HEK293 (cell line): ENCODE measurements around the gene PRMT5.

Experiments used
- FEZF1 ChIP-seq: fragments of 450-650 bp; formaldehyde crosslinking; IDR thresholded peaks from 2 replicates; pipeline ENCODE4 v1.5.1; 2016; ENCODE audit warnings: missing biosample characterization, missing genetic modification characterization
- GLI4 ChIP-seq: fragments of 450-650 bp; formaldehyde crosslinking; IDR thresholded peaks from 2 replicates; pipeline ENCODE4 v1.5.1; 2016; ENCODE audit warnings: missing biosample characterization, missing genetic modification characterization
- IKZF3 ChIP-seq: fragments of 450-650 bp; IDR thresholded peaks from 2 replicates; pipeline ENCODE4 v1.5.0; 2018; ENCODE audit warnings: missing biosample characterization, mild to moderate bottlenecking, missing genetic modification characterization, moderate library complexity
- KLF1 ChIP-seq: fragments of 450-650 bp; formaldehyde crosslinking; IDR thresholded peaks from 2 replicates; pipeline ENCODE4 v1.5.1; 2016; ENCODE audit warnings: missing biosample characterization, missing genetic modification characterization
- KLF16 ChIP-seq: fragments of 450-650 bp; formaldehyde crosslinking; IDR thresholded peaks from 2 replicates; pipeline ENCODE4 v1.5.1; 2017; ENCODE audit warnings: missing biosample characterization, missing genetic modification characterization
- KLF7 ChIP-seq: fragments of 450-650 bp; formaldehyde crosslinking; IDR thresholded peaks from 2 replicates; pipeline ENCODE4 v1.5.1; 2016; ENCODE audit warnings: missing biosample characterization, missing genetic modification characterization, borderline replicate concordance
- MEIS1 ChIP-seq: sonication (generic); formaldehyde crosslinking; IDR thresholded peaks from 2 replicates; pipeline ENCODE4 v1.8.1; 2022; ENCODE audit warnings: missing genetic modification reagents, mild to moderate bottlenecking, borderline replicate concordance
- MZF1 ChIP-seq: fragments of 450-650 bp; formaldehyde crosslinking; IDR thresholded peaks from 2 replicates; pipeline ENCODE4 v1.5.1; 2017; ENCODE audit warnings: missing biosample characterization, missing genetic modification characterization, borderline replicate concordance
- SETDB1 ChIP-seq: IDR thresholded peaks from one replicate; pipeline ENCODE4 v1.6.1; 2017; ENCODE audit warnings: mild to moderate bottlenecking, low read length, moderate library complexity, mixed read lengths; ENCODE audit not compliant: insufficient read length
- YY1 ChIP-seq: fragments of 450-650 bp; formaldehyde crosslinking; IDR thresholded peaks from 2 replicates; pipeline ENCODE4 v1.5.1; 2018; ENCODE audit warnings: missing biosample characterization, missing genetic modification characterization
- ZBTB1 ChIP-seq: fragments of 450-650 bp; formaldehyde crosslinking; IDR thresholded peaks from 2 replicates; pipeline ENCODE4 v1.5.1; 2016; ENCODE audit warnings: missing biosample characterization, missing genetic modification characterization
- ZBTB8A ChIP-seq: fragments of 450-650 bp; formaldehyde crosslinking; IDR thresholded peaks from 2 replicates; pipeline ENCODE4 v1.5.1; 2016; ENCODE audit warnings: missing biosample characterization, missing genetic modification characterization
- ZEB2 ChIP-seq: fragments of 450-650 bp; formaldehyde crosslinking; IDR thresholded peaks from 2 replicates; pipeline ENCODE4 v1.5.1; 2016; ENCODE audit warnings: missing biosample characterization, missing genetic modification characterization
- ZFP69B ChIP-seq: fragments of 450-650 bp; formaldehyde crosslinking; IDR thresholded peaks from 2 replicates; pipeline ENCODE4 v1.5.1; 2016; ENCODE audit warnings: missing biosample characterization, missing genetic modification characterization
- ZNF138 ChIP-seq: fragments of 450-650 bp; formaldehyde crosslinking; IDR thresholded peaks from 2 replicates; pipeline ENCODE4 v1.5.1; 2016; ENCODE audit warnings: missing biosample characterization, missing genetic modification characterization, borderline replicate concordance
- ZNF23 ChIP-seq: fragments of 450-650 bp; formaldehyde crosslinking; IDR thresholded peaks from 2 replicates; pipeline ENCODE4 v1.5.1; 2016; ENCODE audit warnings: missing biosample characterization, missing genetic modification characterization, borderline replicate concordance
- ZNF239 ChIP-seq: fragments of 450-650 bp; formaldehyde crosslinking; IDR thresholded peaks from 2 replicates; pipeline ENCODE4 v1.5.1; 2016; ENCODE audit warnings: missing biosample characterization, missing genetic modification characterization
- ZNF335 ChIP-seq: fragments of 450-650 bp; formaldehyde crosslinking; conservative IDR thresholded peaks from 2 replicates; pipeline ENCODE4 v1.5.1; 2016; ENCODE audit warnings: missing biosample characterization, missing genetic modification characterization
- ZNF404 ChIP-seq: fragments of 450-650 bp; formaldehyde crosslinking; IDR thresholded peaks from 2 replicates; pipeline ENCODE4 v1.5.1; 2017; ENCODE audit warnings: missing biosample characterization, missing genetic modification characterization
- ZNF423 ChIP-seq: fragments of 450-650 bp; formaldehyde crosslinking; IDR thresholded peaks from 2 replicates; pipeline ENCODE4 v1.5.1; 2016; ENCODE audit warnings: missing biosample characterization, missing genetic modification characterization
- ZNF48 ChIP-seq: fragments of 450-650 bp; formaldehyde crosslinking; IDR thresholded peaks from 2 replicates; pipeline ENCODE4 v1.5.1; 2016; ENCODE audit warnings: missing biosample characterization, missing genetic modification characterization
- ZNF555 ChIP-seq: fragments of 450-650 bp; formaldehyde crosslinking; conservative IDR thresholded peaks from 2 replicates; pipeline ENCODE4 v1.5.1; 2017; ENCODE audit warnings: missing biosample characterization, mild to moderate bottlenecking, missing genetic modification characterization, inconsistent platforms
- ZNF658 ChIP-seq: fragments of 450-650 bp; formaldehyde crosslinking; IDR thresholded peaks from 2 replicates; pipeline ENCODE4; 2016; ENCODE audit warnings: missing biosample characterization, missing genetic modification characterization
- ZNF76 ChIP-seq: fragments of 450-650 bp; formaldehyde crosslinking; IDR thresholded peaks from 2 replicates; pipeline ENCODE4; 2016; ENCODE audit warnings: low read depth, missing biosample characterization, missing genetic modification characterization, borderline replicate concordance
- ZNF792 ChIP-seq: fragments of 450-650 bp; formaldehyde crosslinking; IDR thresholded peaks from 2 replicates; pipeline ENCODE4 v1.5.1; 2016; ENCODE audit warnings: missing biosample characterization, missing genetic modification characterization
- TF ChIP-seq, protein P1 (sequence below): sonication (generic); formaldehyde crosslinking; IDR thresholded peaks from 2 replicates; pipeline ENCODE4 v1.8.1; 2022; ENCODE audit warnings: mild to moderate bottlenecking, moderate library complexity, missing genetic modification reagents
- TF ChIP-seq, protein P2 (sequence below): fragments of 450-650 bp; formaldehyde crosslinking; IDR thresholded peaks from 2 replicates; pipeline ENCODE4 v1.5.1; 2016; ENCODE audit warnings: missing biosample characterization, missing genetic modification characterization
- TF ChIP-seq, protein P3 (sequence below): fragments of 450-650 bp; IDR thresholded peaks from 2 replicates; pipeline ENCODE4 v1.5.1; 2018; ENCODE audit warnings: missing biosample characterization, missing genetic modification characterization
- TF ChIP-seq, protein P4 (sequence below): fragments of 450-650 bp; formaldehyde crosslinking; IDR thresholded peaks from 2 replicates; pipeline ENCODE4 v1.5.1; 2016; ENCODE audit warnings: missing biosample characterization, missing genetic modification characterization
- TF ChIP-seq, protein P5 (sequence below): fragments of 450-650 bp; formaldehyde crosslinking; IDR thresholded peaks from 2 replicates; pipeline ENCODE4 v1.5.0; 2017; ENCODE audit warnings: missing biosample characterization, missing genetic modification characterization, borderline replicate concordance
- TF ChIP-seq, protein P6 (sequence below): fragments of 450-650 bp; formaldehyde crosslinking; IDR thresholded peaks from 2 replicates; pipeline ENCODE4 v1.5.1; 2016; ENCODE audit warnings: missing biosample characterization, missing genetic modification characterization

Gene PRMT5

DNA sequence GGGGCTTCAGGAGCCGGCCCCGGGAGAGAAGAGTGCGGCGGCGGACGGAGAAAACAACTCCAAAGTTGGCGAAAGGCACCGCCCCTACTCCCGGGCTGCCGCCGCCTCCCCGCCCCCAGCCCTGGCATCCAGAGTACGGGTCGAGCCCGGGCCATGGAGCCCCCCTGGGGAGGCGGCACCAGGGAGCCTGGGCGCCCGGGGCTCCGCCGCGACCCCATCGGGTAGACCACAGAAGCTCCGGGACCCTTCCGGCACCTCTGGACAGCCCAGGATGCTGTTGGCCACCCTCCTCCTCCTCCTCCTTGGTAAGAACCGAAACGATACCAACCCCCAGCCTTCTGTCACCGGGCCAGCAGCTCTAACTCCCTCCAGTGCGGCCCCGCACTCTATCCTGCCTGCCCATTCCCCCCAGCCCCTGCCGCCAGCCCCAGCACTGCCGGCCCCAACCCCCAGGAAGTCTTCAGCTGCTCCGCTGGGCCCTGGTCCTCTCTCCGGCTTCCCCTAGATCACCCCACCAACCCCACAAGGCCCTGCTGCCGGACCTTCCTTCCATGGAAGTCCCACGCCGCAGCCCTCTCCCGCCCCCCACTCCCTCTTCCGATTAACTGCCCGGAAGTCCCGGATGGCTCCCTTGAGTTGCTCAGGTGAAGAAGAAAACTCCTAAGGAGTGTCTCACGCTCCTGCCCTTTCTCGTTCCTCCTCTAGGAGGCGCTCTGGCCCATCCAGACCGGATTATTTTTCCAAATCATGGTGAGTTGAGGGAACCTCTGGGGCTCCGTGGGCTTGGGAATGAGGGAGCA is 56.9 kb downstream of the PRMT5 start (continued):
- 0 out of 2 replicates have a peak, but pooled peaks have one; percentile 4 for TF ChIP-seq KLF7 (tag by site-specific recombination)
- TF ChIP-seq, protein P1, sequence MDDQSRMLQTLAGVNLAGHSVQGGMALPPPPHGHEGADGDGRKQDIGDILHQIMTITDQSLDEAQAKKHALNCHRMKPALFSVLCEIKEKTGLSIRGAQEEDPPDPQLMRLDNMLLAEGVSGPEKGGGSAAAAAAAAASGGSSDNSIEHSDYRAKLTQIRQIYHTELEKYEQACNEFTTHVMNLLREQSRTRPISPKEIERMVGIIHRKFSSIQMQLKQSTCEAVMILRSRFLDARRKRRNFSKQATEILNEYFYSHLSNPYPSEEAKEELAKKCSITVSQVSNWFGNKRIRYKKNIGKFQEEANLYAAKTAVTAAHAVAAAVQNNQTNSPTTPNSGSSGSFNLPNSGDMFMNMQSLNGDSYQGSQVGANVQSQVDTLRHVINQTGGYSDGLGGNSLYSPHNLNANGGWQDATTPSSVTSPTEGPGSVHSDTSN (CRISPR knock-in tag) = 0 out of 2 replicates have a peak, but pooled peaks have one; percentile 38
- no peak for TF ChIP-seq ZNF658
- TF ChIP-seq, protein P2, sequence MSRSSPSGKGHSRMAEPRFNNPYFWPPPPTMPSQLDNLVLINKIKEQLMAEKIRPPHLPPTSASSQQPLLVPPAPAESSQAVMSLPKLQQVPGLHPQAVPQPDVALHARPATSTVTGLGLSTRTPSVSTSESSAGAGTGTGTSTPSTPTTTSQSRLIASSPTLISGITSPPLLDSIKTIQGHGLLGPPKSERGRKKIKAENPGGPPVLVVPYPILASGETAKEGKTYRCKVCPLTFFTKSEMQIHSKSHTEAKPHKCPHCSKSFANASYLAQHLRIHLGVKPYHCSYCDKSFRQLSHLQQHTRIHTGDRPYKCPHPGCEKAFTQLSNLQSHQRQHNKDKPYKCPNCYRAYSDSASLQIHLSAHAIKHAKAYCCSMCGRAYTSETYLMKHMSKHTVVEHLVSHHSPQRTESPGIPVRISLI (tag by site-specific recombination) = no peak
- TF ChIP-seq, protein P3, sequence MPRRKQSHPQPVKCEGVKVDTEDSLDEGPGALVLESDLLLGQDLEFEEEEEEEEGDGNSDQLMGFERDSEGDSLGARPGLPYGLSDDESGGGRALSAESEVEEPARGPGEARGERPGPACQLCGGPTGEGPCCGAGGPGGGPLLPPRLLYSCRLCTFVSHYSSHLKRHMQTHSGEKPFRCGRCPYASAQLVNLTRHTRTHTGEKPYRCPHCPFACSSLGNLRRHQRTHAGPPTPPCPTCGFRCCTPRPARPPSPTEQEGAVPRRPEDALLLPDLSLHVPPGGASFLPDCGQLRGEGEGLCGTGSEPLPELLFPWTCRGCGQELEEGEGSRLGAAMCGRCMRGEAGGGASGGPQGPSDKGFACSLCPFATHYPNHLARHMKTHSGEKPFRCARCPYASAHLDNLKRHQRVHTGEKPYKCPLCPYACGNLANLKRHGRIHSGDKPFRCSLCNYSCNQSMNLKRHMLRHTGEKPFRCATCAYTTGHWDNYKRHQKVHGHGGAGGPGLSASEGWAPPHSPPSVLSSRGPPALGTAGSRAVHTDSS = peak; percentile 69
- no peak for TF ChIP-seq ZNF239 (tag by site-specific recombination)
- TF ChIP-seq SETDB1 = no peak
- 0 out of 2 replicates have a peak, but pooled peaks have one; percentile 11 for TF ChIP-seq KLF16
- no peak for TF ChIP-seq KLF1 (tag by site-specific recombination)
- TF ChIP-seq, protein P4, sequence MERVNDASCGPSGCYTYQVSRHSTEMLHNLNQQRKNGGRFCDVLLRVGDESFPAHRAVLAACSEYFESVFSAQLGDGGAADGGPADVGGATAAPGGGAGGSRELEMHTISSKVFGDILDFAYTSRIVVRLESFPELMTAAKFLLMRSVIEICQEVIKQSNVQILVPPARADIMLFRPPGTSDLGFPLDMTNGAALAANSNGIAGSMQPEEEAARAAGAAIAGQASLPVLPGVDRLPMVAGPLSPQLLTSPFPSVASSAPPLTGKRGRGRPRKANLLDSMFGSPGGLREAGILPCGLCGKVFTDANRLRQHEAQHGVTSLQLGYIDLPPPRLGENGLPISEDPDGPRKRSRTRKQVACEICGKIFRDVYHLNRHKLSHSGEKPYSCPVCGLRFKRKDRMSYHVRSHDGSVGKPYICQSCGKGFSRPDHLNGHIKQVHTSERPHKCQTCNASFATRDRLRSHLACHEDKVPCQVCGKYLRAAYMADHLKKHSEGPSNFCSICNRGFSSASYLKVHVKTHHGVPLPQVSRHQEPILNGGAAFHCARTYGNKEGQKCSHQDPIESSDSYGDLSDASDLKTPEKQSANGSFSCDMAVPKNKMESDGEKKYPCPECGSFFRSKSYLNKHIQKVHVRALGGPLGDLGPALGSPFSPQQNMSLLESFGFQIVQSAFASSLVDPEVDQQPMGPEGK (tag by site-specific recombination) = peak; percentile 74
- no peak for TF ChIP-seq MEIS1 (CRISPR knock-in tag)
- TF ChIP-seq IKZF3 = peak; percentile 98
- no peak for TF ChIP-seq ZBTB8A (tag by site-specific recombination)
- TF ChIP-seq ZNF792 = no peak
- TF ChIP-seq, protein P5, sequence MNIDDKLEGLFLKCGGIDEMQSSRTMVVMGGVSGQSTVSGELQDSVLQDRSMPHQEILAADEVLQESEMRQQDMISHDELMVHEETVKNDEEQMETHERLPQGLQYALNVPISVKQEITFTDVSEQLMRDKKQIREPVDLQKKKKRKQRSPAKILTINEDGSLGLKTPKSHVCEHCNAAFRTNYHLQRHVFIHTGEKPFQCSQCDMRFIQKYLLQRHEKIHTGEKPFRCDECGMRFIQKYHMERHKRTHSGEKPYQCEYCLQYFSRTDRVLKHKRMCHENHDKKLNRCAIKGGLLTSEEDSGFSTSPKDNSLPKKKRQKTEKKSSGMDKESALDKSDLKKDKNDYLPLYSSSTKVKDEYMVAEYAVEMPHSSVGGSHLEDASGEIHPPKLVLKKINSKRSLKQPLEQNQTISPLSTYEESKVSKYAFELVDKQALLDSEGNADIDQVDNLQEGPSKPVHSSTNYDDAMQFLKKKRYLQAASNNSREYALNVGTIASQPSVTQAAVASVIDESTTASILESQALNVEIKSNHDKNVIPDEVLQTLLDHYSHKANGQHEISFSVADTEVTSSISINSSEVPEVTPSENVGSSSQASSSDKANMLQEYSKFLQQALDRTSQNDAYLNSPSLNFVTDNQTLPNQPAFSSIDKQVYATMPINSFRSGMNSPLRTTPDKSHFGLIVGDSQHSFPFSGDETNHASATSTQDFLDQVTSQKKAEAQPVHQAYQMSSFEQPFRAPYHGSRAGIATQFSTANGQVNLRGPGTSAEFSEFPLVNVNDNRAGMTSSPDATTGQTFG (tag by site-specific recombination) = no peak
- TF ChIP-seq YY1 (tag by site-specific recombination) = no peak
- peak; percentile 72; the same call in 1 of the 2 replicates for TF ChIP-seq ZEB2
- no peak for TF ChIP-seq MZF1 (tag by site-specific recombination)
- TF ChIP-seq ZNF555 (tag by site-specific recombination) = no peak
- TF ChIP-seq, protein P6, sequence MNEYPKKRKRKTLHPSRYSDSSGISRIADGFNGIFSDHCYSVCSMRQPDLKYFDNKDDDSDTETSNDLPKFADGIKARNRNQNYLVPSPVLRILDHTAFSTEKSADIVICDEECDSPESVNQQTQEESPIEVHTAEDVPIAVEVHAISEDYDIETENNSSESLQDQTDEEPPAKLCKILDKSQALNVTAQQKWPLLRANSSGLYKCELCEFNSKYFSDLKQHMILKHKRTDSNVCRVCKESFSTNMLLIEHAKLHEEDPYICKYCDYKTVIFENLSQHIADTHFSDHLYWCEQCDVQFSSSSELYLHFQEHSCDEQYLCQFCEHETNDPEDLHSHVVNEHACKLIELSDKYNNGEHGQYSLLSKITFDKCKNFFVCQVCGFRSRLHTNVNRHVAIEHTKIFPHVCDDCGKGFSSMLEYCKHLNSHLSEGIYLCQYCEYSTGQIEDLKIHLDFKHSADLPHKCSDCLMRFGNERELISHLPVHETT = peak; percentile 39; the same call in 1 of the 2 replicates
- 0 out of 2 replicates have a peak, but pooled peaks have one; percentile 16 for TF ChIP-seq ZFP69B (tag by site-specific recombination)
- peak; percentile 92 for TF ChIP-seq ZNF423 (tag by site-specific recombination)
- TF ChIP-seq ZNF404 = no peak
- TF ChIP-seq FEZF1 (tag by site-specific recombination) = no peak
- no peak for TF ChIP-seq GLI4 (tag by site-specific recombination)
- no peak for TF ChIP-seq ZNF138 (tag by site-specific recombination)
- no peak for TF ChIP-seq ZNF23 (tag by site-specific recombination)
- no peak for TF ChIP-seq ZBTB1 (tag by site-specific recombination)
- no peak for TF ChIP-seq ZNF48 (tag by site-specific recombination)
- peak; percentile 58; the same call in 1 of the 2 replicates for TF ChIP-seq ZNF76
- peak; percentile 74 for TF ChIP-seq ZNF335 (tag by site-specific recombination)
